ENCODE results near the gene ZNF606. TPM values are rescaled to one million over a fixed set of nuclear protein-coding genes. Genes with fewer than 3 reads are reported as not detected.

The ZNF606 gene
- total and polyA plus RNA-seq, 2 donors (not counting 1 experiment from before 2014, with no cell fraction given): 4.7 to 17.5 TPM

DNA sequence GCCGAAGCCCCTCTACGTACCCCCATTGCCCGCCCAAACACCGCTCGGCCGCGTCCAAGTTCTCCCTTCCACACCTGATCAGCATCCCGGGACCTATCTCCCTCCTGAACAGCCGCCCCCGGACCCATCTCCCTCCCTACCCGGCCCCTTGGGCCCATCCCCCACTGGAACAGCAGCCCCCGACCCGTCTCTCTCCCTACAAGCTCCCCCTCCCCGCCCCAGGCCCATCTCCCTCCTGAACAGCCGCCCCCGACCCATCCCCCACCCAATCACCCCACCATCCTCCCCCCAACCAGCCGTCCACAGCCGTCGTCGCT lies 31.8 kb upstream of the ZNF606 start:
- no peak overlapping the region for H2AFZ ChIP-seq (ENCODE audit: low read length)
- DNase-seq (ENCODE audit: low read depth in 2 of 2): no peak
- H3K9ac ChIP-seq (ENCODE audit: insufficient read depth, low read length): no peak overlapping the region
- no peaks in the 10 kb centered on the region for H3K9me3 ChIP-seq (ENCODE audit: control insufficient read depth, insufficient read depth, low read depth, low read length)
- H3K27me3 ChIP-seq (ENCODE audit: control insufficient read depth, insufficient read depth, low read length): no peaks in the 10 kb centered on the region
- no peaks in the 10 kb centered on the region for H3K36me3 ChIP-seq (ENCODE audit: control insufficient read depth, insufficient read depth, low read length)
- TF ChIP-seq, protein P1, sequence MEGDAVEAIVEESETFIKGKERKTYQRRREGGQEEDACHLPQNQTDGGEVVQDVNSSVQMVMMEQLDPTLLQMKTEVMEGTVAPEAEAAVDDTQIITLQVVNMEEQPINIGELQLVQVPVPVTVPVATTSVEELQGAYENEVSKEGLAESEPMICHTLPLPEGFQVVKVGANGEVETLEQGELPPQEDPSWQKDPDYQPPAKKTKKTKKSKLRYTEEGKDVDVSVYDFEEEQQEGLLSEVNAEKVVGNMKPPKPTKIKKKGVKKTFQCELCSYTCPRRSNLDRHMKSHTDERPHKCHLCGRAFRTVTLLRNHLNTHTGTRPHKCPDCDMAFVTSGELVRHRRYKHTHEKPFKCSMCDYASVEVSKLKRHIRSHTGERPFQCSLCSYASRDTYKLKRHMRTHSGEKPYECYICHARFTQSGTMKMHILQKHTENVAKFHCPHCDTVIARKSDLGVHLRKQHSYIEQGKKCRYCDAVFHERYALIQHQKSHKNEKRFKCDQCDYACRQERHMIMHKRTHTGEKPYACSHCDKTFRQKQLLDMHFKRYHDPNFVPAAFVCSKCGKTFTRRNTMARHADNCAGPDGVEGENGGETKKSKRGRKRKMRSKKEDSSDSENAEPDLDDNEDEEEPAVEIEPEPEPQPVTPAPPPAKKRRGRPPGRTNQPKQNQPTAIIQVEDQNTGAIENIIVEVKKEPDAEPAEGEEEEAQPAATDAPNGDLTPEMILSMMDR (conservative IDR thresholded peaks at IDR 0.05 in 1 of 2, IDR thresholded peaks at IDR 0.05 in 1 of 2; ENCODE audit: low read depth in 1 of 2, low read length in 2 of 2): no peak
- TF ChIP-seq EZH2 (IDR thresholded peaks at IDR 0.05; ENCODE audit: low read length, missing control alignments): no peak
- H3K4me3 ChIP-seq (replicated peaks in 1 of 4; ENCODE audit: control extremely low read depth in 1 of 4, insufficient read depth in 1 of 4, low read depth in 3 of 4, low read length in 4 of 4): peak overlapping the region in 2 of 4 experiments; percentile 28 to 46
- H3K27ac ChIP-seq (ENCODE audit: insufficient read depth, low read length): no peak overlapping the region
- H3K79me2 ChIP-seq (ENCODE audit: control insufficient read depth, insufficient read depth, low read length): no peaks in the 10 kb centered on the region
- no peaks in the 10 kb centered on the region for H4K20me1 ChIP-seq (ENCODE audit: control insufficient read depth, extremely low read depth, insufficient read depth, low read length)
- peak overlapping the region; percentile 35 for H3K4me2 ChIP-seq (ENCODE audit: extremely low read depth, insufficient read depth, low read length)
- no peaks in the 10 kb centered on the region for H3K4me1 ChIP-seq (ENCODE audit: control insufficient read depth, extremely low read depth, insufficient read depth, low read length)

DNA sequence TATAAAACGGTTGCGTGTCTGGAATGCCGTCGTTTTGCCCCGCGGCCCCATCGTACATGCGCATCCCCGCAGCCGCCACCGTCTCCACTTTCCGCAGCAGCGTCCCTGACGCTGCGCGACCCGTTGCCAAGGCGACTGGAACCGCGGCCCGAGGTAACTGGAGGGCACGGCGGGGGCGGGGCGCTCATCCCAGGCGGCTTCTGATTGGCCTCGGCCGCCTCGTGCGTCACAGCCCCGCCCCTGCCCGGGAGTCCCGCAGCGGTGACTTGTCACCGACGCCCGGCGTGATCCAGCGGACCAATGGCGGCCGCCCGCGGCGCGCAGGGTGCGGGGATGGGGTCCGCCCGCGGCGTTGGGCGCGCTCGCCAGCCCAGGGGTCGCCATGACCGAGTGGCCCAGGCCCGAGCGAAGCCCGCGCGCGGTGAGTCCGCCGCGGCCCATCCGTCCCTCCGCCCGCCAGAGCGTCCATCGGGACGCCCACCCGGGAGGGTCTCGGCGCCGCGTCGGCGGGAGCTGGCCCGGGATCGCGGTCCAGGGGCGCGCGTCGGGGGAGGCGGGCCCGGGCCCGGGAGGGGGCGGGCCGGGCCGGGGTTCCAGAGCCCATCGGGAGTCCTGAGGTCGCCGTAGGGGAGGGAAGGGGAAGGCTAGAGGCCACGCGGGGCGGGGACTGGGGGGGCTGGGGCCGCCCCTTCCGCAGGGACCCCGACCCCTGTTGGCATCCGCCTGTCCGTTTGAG lies 31.3 kb upstream of the ZNF606 start, which contains the start of gene ZSCAN1:
TSS of gene ZSCAN1 (plus strand) at position 285 of the 736 bp plus-strand sequence. CDS start 3,812 bp downstream, outside the sequence.
- peak; percentile 79 to 86 for DNase-seq (ENCODE audit: low read depth in 2 of 2)
- no peaks in the 10 kb centered on the region for H3K36me3 ChIP-seq (ENCODE audit: control insufficient read depth, insufficient read depth, low read length)
- peak within 1 kb of the TSS; percentile 58 for H3K9ac ChIP-seq (ENCODE audit: insufficient read depth, low read length)
- H3K4me2 ChIP-seq (ENCODE audit: extremely low read depth, insufficient read depth, low read length): peak within 1 kb of the TSS; percentile 44
- TF ChIP-seq EZH2 (IDR thresholded peaks at IDR 0.05; ENCODE audit: low read length, missing control alignments): no peak
- TF ChIP-seq, protein P1 (conservative IDR thresholded peaks at IDR 0.05 in 1 of 2, IDR thresholded peaks at IDR 0.05 in 1 of 2; ENCODE audit: low read depth in 1 of 2, low read length in 2 of 2): no peak
- H4K20me1 ChIP-seq (ENCODE audit: control insufficient read depth, extremely low read depth, insufficient read depth, low read length): no peaks in the 10 kb centered on the region
- H2AFZ ChIP-seq (ENCODE audit: low read length): no peak within 1 kb of the TSS
- no peaks in the 10 kb centered on the region for H3K9me3 ChIP-seq (ENCODE audit: control insufficient read depth, insufficient read depth, low read depth, low read length)
- H3K4me3 ChIP-seq (replicated peaks in 1 of 4; ENCODE audit: control extremely low read depth in 1 of 4, insufficient read depth in 1 of 4, low read depth in 3 of 4, low read length in 4 of 4): peak within 1 kb of the TSS in 3 of 4 experiments; percentile 21 to 49 (median 46)
- H3K4me1 ChIP-seq (ENCODE audit: control insufficient read depth, extremely low read depth, insufficient read depth, low read length): no peaks in the 10 kb centered on the region
- H3K79me2 ChIP-seq (ENCODE audit: control insufficient read depth, insufficient read depth, low read length): no peaks in the 10 kb centered on the region
- H3K27me3 ChIP-seq (ENCODE audit: control insufficient read depth, insufficient read depth, low read length): no peaks in the 10 kb centered on the region
- no peak within 1 kb of the TSS for H3K27ac ChIP-seq (ENCODE audit: insufficient read depth, low read length)

DNA sequence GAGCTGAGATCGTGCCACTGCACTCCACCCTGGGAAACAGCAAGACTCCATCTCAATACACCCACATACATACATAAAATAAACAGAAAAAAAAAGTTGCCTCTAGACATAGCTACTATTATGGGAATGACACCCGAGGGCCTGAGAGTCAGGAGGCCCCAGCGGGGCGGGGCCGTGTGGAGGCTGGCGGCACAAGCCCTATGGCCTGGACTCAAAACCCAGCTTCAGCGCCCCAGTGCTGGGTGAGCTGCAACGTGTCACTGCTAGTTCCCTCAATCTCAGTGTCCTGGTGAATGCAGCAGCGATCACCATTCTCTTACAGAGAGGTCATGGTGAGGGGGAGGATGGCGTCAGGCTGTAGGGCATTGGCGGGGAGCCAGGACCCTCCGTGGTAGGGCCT lies 22.0 kb upstream of the ZNF606 start:
- Histone ChIP-seq H3K4me2 (ENCODE audit: extremely low read depth, insufficient read depth, low read length) (no peak overlapping the region), H3K4me1 (ENCODE audit: control insufficient read depth, extremely low read depth, insufficient read depth, low read length) (no peaks in the 10 kb centered on the region), H3K9me3 (ENCODE audit: control insufficient read depth, insufficient read depth, low read depth, low read length) (no peaks in the 10 kb centered on the region), H2AFZ (ENCODE audit: low read length) (no peak overlapping the region), H3K9ac (ENCODE audit: insufficient read depth, low read length) (no peak overlapping the region), H4K20me1 (ENCODE audit: control insufficient read depth, extremely low read depth, insufficient read depth, low read length) (no peaks in the 10 kb centered on the region), H3K4me3 (replicated peaks in 1 of 4; ENCODE audit: control extremely low read depth in 1 of 4, insufficient read depth in 1 of 4, low read depth in 3 of 4, low read length in 4 of 4) (no peak overlapping the region), H3K79me2 (ENCODE audit: control insufficient read depth, insufficient read depth, low read length) (no peaks in the 10 kb centered on the region), H3K36me3 (ENCODE audit: control insufficient read depth, insufficient read depth, low read length) (no peaks in the 10 kb centered on the region), H3K27ac (ENCODE audit: insufficient read depth, low read length) (no peak overlapping the region), H3K27me3 (ENCODE audit: control insufficient read depth, insufficient read depth, low read length) (no peaks in the 10 kb centered on the region)
- DNase-seq (ENCODE audit: low read depth in 2 of 2): no peak
- no peak for TF ChIP-seq EZH2 (IDR thresholded peaks at IDR 0.05; ENCODE audit: low read length, missing control alignments)

All from fibroblast of lung (primary cell).